Nucleus accumbens (tissue), 56 donors: ENCODE data around the gene LDLRAD3.
"Not testable (repeated sequence)": the region's sequence is repeated elsewhere in the genome, so short reads cannot be mapped to it uniquely, and the experiment has no call there.

Source experiments
- DNase-seq, 56 donors: peaks; one replicate each; lab custom pipeline; 2025; lab: John Stamatoyannopoulos, UW

The LDLRAD3 gene

DNA sequence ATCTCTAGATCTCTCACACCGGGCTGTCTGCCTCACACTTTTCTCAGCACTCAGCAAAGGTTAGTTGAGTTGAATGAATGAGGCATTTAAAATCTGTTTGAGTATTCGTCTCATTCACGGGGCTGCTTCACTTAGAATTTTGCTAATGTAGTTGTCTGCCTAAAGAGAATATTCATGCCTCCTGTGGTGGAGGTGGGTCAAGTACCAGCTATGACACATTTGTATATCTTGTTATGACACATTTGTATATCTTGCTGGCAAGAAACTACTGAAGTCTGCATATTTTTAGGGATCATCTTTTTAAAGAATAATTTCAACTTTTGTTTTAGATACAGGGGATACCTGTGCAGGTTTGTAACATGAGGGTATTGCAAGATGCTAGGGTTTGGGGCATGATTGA, 43.1 kb downstream of the LDLRAD3 start:
- DNase-seq, result no peak

DNA sequence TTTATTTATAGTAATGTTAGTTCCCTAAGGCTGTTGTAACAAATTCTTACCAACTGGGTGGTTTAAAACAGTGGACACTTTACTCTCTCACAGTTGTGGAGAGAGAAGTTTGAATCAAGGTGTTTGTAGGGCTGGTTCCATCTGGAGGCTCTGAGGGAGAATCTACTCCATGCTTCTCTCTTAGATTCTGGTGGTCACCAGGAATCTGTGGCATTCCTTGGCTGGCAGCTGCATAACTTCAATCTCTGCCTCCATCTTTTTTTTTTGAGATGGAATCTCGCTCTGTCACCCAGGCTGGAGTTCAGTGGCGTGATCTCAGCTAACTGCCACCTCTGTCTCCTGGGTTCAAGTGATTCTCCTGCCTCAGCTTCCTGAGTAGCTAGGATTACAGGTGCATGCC, 46.3 kb downstream of the LDLRAD3 start:
- DNase-seq, result no peak

DNA sequence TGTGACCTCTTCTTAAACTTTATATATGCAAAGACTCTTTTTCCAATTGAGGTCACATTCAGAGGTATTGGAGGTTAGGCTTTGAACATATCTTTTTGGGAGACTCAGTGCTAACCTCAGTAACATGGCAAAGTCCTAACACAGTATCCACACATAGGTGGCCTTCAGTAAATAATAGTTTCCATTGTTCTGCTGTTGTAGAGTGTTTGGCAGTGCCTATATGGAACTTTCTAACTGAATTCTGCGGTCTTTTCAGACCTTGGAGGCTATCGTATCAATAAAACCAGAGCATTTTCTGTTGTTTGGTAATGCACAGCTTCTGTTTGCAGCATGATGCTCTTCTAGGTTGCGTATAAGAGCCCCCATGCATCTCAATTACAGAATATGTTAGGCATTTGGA, 47.0 kb downstream of the LDLRAD3 start:
- no peak for DNase-seq

DNA sequence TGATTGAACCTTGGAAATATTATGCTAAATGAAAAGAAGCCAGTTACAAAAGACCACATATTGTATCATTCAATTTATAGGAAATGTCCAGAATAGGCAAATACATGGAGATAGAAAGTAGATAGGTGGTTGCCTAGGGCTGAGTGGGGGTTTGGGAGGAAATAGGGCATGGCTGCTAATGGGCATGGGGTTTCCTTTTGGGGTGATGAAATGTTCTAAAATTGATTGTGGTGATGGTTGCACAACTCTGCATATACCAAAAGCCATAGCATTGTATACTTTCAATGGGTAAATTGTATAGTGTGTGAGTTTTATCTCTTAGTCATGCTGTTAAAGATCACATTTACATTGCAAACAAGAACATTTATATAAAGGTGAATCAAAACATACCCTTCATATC, 48.7 kb downstream of the LDLRAD3 start:
- DNase-seq, result no peak

DNA sequence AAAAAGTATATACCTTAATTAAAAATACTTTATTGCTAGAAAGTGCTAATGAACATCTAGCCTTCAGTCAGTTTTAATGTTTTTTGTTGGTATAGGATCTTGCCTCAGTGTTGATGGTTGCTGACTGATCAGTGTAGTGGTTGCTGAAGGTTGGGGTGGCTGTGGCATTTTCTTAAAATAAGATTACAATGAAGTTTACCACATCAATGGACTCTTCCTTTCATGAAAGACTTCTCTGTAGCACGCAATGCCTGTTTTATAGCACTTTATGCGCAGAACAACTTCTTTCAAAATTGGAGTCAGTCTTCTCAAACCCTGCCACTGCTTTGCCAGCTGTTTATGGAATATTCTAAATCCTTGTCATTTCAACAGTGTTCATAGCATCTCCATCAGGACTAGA, 50.6 kb downstream of the LDLRAD3 start:
- no peak for DNase-seq

DNA sequence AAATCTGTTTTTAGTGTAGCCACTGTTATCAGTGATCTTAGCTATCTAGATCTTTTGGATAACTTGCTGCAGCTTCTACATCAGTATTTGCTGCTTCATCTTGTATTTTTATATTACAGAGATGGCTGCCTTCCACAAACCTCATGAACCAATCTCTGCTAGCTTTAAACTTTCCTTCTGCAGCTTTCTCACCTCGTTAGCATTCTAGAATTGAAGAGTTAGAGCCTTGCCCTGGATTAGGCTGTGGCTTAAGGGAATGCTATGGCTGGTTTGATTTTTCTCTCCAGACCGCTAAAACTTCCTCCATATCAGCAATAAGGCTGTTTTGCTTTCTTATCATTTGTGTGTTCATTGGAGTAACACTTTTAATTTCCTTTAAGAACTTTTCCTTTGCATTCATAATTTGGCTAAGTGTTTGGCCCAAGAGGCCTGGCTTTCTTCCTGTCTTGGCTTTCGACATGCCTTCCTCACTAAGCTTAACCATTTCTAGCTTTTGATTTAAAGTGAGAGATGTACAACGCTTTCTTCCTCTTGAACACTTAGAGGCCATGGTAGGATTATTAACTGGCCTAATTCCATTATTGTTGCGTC, 51.9 kb downstream of the LDLRAD3 start:
- no peak for DNase-seq

DNA sequence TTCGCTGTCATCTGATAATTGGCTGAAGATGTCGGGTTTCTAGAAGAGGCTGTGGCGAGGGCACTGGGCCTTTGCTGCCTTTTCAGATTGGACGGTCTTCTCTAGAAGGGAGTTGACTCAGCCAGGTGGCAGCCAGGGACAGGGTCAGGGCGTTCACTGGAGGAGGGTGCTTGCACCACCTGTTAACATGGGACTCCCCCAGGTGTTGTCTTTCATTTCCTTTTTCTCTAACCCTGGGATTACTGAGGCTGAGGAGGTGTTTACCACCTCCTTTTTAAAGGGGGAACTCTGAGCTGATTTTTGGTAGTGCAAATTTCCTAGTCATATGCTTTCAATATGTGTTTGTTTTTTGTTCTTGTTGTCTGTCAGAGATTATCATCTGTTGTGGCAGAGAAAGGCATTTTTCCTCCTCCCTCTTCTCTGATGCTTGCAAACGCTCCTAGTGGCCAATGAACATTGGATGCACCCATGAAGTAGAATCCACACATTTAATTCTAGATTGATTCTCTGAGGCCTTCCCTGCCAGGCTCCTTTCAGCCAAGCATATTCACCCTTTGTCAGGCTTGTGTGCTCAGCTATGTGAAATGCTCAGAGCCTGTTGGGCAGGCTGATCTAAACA, 54.1 kb downstream of the LDLRAD3 start:
- DNase-seq, result no peak

DNA sequence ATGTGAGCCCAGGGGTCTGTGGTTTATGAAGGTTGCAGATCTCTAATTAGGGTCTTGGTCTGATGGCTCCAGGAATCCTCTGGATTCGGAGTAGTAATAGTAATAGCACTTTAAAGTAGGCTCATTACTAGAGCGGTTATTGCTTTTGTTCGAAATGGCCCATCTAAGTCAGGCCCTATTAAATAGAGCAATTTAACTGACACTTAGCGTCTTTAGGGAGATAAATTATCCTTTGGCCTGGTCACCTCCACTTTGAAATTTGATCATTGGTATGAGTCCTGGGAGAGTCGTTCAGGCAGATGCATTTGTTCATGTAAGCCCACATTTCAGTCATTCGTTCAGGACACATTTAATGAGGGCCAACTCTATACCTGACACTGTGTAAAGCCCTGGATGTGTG, 54.8 kb downstream of the LDLRAD3 start:
- no peak for DNase-seq

DNA sequence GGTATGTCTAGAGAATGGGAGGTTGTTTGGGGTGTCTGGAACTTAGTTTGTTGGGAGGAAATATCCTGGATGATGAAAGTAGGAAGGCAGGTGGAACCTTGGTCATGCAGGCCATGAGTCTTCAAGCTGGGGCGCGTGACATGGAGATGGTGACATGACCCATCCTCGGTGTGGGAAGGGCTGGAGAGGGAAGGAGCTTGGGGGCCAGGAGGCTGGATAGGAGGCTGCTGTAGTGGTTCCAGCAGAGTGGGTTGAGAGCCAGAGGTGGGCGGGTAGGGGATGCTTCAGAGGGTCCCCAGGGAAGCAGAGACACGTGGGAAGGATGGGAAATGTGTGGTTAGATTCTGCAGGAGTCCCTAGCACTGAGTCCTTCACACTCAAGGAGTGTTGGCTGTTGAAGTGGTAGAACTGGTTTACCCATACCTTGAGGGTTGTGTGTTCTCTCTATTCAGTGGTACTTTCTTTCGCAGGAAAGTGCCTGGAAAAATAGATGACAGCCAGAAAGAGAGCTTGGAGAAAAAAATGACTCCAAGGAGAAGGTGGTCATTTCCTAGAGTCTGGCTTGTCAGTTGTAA, 56.8 kb downstream of the LDLRAD3 start:
- no peak for DNase-seq

DNA sequence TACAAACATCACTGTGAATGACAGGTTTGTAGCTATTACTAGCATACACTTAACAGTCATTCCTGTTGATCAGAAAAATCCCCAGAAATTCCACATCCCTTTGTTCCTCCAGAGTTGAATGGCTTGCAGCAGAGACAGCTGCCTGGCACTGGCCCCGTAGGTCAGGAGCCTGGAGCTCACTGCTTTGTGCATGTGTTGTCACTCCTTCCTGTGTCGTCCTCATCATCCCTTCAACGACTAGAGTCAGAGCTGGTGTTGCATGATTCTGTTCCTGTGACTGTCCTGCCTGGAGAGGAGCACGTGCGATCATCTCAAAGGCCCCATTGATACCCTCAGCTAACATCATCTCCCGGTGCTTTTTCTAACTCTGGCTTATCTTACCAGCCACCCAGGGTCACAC, 58.3 kb downstream of the LDLRAD3 start:
- DNase-seq, result peak in 41 of 56 donors; percentile 9 to 77 (median 40)

DNA sequence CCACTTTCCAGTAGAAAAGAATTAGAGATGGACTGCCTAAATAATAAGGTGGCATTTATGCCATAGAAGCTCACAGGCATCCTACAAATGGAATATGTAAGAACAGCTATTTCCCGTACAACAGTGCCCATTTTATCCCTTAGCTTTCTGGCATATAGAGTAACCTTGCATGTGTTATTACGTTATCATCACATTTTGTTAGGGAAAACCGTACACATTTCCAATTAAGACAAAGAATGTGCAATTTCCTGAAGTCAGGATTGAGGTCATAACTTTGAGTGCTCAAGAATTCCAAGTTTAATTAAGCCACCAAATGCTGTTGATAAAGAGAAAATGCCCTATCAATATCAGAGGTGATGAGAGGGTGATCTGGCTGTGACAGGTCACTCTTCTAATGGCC, 58.9 kb downstream of the LDLRAD3 start:
- DNase-seq, result no peak

DNA sequence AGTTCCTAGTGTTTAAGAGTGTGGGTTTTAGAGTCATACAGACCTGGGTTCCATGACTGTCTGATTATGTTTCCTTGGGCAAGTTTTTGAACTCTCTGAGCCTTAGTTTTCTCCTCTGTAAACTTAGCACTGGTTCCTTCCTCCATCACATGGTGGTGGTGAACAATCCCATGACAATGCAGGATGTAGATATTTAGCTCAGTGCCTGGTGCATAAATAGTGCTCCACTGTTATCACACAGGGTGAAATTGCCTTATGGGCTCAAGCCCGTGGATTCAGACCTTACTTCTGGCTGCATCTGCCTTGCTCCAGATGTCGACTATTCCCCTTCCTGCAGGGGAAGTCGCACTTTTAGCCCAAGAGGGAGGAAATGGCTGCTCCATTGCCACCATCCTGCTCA, 62.7 kb downstream of the LDLRAD3 start:
- no peak for DNase-seq

DNA sequence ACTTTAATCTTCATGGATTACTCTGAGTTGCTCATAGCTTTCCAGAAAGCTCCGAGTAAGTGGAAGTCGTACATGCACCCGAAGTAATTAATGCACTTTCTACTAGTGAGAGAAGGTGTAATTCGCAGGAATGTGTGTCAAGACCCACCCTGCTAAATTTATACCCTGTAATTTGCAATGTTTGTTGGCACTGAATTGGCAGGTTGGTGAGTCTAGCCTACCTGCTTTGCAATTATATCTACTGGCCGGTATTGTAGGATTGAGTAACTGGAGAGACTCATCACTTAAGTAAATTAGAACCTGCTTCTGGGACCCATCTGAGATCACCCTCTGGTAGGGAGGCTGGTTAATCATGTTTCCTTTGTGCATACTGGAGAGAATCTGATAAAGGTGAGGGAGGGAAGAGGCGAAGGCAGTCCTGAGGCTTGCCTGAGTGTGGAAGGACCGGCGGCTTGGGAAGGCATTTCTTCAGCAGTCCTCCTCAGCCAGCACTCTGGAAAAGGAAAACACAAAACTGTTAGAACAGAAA, 63.3 kb downstream of the LDLRAD3 start:
- DNase-seq, result no peak

DNA sequence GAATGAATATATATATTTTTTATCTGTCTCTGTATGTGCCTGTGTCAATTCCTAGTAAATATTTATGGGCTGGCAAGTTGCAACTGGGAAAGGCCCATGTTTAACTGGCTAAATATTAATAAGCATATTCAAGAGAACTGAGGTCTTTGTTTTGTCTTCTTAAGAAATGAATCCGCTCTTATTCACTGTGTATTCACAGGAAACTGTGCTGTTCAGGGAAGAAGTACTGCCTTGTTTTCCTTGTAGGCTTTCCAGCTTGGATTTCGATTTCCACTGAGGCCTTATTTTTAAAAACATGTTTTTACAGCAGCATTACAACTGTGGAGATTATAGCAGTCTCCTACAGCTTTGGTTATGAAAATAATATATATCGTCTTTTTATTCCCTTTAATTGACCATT, 64.7 kb downstream of the LDLRAD3 start:
- DNase-seq, result no peak

DNA sequence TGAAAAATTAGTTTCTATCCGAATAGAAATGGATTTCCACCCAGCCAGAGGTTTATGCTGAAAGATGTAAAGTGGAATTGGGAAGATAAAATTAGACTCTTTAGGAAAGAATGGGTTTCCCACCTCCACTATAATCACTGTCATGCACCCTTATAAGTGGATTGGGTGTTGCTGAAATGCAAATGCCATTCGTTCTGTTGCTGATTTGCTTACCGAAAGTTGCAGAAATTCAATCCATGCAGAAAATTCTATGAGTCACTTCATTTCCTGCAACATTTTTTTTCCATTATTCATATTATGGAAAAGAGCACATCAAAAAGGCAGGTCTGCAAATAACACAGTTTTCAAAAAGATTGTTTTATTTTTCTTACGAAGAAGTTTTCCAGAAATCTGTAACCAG, 65.6 kb downstream of the LDLRAD3 start:
- DNase-seq, result no peak

DNA sequence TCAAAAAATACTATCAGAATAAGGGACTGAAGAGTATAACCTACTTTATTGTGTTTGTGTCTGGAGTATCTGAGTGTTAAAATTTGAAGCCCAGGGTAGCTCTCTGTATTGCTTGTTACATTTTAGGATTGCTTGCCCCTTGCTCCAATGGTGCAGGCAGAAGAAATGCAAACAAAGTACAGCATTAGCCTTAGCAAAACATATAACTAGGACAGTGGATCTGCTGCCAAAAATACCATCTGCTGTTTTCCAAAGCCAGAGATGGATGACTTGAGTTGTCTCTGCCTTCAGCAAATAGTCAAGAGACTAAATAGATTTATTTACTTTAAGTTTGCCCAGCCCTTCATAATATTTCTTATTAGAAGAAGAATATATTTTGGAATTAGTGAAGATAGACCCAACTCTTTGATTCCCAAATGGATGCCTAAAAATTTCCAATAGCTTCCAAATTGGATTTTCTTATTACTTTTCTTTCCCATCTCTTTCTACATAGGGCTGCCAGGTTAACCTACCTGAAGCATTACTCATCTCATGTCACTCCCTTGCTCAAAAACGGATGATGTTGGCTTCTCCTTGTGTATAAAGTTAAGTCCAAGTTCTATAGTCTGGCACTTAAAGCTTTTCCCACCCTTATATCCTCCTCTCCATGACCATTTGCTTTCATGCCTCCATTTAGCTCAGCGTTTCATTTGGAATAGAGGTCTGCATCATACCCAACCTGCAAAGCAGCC, 66.3 kb downstream of the LDLRAD3 start:
- no peak for DNase-seq

DNA sequence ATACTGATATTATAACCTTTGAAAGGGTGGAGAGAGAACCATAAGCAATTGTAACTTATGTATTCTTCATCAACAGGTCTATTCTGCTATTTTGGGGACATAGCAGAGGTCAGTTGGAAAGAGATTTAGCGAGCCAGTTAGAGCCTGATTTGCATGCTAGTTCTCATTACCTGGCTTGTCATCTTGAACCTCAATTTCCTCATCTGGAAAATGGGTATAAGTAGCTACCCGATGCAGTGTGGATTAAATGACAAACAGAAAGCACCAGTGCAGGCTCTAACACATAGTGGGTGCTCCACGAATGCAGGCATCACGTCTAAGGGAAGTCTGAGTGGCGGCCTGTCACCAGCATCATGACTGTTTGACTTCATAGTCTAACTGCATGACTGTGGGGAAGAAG, 67.7 kb downstream of the LDLRAD3 start:
- no peak for DNase-seq

DNA sequence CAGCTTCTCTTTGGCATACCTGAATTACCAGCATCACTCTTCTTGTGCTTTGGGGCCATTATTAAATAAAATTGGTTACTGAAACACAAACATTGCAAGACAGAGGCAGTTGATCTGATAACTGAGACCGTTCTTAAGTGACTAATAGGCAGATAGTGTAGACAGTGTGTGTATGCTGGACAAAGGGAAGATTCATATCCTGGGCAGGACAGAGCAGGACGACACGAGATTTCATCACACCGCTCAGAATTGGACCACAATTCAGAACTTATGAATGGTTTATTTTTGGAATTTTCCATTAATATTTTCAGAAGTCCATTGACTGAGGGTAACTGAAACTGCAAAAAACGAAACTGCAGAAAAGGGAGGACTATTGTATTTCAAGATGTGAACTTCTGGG, 68.6 kb downstream of the LDLRAD3 start:
- no peak for DNase-seq

DNA sequence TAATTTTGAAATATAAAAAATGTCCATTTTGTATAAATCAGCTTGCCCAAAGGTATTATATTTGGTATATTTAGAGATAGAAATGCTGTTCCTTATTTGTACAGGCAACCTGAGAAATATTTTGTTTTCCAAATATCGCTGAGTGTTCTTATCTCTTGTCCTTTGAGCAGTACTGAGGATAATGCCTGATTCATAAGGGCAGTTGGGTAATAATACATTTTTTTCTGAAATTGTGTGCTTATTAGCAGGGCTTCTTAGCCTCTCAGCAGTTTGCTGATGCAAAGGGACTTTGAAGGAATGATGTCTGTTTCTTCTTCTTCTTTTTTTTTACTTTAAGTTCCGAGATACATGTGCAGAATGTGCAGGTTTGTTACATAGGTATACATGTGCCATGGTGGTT, 69.1 kb downstream of the LDLRAD3 start:
- no peak for DNase-seq

DNA sequence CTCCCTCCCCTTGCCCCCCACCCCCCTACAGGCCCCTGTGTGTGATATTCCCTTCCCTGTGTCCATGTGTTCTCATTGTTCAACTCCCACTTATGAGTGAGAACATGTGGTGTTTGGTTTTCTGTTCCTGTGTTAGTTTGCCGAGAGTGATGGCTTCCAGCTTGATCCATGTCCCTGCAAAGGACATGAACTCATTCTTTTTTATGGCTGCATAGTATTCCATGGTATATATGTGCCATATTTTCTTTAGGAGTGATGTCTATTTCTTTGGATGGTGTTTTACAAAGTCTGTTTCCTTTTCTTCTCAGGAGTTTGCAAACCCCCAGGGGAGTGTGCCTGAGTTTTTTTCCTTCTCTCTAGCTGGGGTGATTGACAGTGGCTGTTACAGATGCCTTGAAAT, 69.6 kb downstream of the LDLRAD3 start:
- DNase-seq, result not testable (repeated sequence)
